Measurements from ENCODE around the gene PMCH. TPM values are rescaled to one million over a fixed set of nuclear protein-coding genes. Genes with fewer than 3 reads are reported as not detected.
"Not testable (repeated sequence)": the region's sequence is repeated elsewhere in the genome, so short reads cannot be mapped to it uniquely, and the experiment has no call there.

Gene PMCH
- total RNA-seq, 1 donor from 2014 or later: not detected

DNA sequence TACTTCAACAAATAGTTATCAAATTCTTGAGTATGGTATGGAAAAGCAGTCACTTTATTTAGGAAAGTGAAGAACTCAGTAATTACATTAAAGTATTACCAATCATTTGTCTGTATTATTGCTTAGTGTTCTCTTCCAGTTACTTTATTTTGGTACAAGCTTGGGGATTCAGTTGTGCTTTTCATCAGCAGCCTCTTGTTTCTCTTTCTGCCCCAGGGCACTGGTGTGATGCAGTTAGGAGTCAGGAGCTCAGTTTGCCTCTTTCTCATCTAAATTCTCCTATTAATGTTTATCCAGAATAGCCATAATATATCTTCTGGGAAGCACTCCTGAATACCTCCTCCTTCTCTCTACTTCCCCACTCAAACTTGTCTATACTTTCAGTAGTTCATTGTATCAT lies 25.7 kb downstream of the PMCH start:
- ATAC-seq (ENCODE audit: low read depth) (no peak), DNase-seq (no peak)
- Mint-ChIP-seq H3K36me3 (ENCODE audit: low read depth) (no peaks in the 10 kb centered on the region), H3K9me3 (no peaks in the 10 kb centered on the region), H3K4me3 (no peak overlapping the region), H3K27ac (no peak overlapping the region), H3K4me1 (no peaks in the 10 kb centered on the region), H3K27me3 (no peaks in the 10 kb centered on the region)
- POLR2A ChIA-PET: no interaction called here
- TF ChIP-seq, protein P1, sequence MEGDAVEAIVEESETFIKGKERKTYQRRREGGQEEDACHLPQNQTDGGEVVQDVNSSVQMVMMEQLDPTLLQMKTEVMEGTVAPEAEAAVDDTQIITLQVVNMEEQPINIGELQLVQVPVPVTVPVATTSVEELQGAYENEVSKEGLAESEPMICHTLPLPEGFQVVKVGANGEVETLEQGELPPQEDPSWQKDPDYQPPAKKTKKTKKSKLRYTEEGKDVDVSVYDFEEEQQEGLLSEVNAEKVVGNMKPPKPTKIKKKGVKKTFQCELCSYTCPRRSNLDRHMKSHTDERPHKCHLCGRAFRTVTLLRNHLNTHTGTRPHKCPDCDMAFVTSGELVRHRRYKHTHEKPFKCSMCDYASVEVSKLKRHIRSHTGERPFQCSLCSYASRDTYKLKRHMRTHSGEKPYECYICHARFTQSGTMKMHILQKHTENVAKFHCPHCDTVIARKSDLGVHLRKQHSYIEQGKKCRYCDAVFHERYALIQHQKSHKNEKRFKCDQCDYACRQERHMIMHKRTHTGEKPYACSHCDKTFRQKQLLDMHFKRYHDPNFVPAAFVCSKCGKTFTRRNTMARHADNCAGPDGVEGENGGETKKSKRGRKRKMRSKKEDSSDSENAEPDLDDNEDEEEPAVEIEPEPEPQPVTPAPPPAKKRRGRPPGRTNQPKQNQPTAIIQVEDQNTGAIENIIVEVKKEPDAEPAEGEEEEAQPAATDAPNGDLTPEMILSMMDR (IDR thresholded peaks at IDR 0.05): no peak
- CTCF ChIA-PET: no interaction called here
- intact Hi-C loops (cut with micrococcal nuclease): loop anchor here (2.0 to 5.0 kb wide), 2 partner anchors 235 to 531 kb away; no protein-coding TSS in a partner anchor

DNA sequence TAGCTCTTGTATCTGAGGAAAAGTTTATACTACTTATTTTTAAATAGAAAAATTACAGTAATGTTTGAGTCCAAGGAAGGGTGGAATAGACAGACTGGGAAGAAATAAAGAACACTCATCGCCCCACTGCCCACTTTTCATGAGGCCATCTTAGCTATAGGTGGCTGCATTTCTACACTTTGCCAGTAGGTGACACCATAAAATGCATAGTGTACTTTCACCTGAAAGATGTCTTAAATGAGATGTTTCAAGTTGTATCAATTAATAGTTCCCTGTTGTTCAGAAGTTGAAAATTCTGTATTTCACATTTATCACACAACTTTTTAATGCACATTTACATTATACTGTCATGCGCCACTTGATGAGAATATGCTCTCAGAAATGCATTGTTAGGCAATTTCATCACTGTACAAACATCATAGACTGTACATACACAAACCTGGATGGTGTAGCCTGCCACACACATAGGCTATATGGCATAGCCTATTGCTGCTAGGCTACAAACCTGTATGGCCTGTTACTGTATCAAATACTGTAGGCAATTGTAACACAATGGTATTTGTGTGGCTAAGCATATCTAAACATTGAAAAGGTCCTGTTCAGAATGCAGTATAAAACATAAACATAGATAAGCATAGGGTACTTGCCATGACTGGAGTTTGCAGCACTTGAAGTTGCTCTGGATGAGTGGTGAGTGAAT lies 27.6 kb downstream of the PMCH start:
- ChIA-PET POLR2A (no interaction called here), CTCF (interaction anchor here (0.7 to 1.8 kb wide), 7 partner anchors 8 to 599 kb away, joined by 3 to 14 read pairs (median 3); no protein-coding TSS in a partner anchor)
- Mint-ChIP-seq H3K27ac (no peak overlapping the region), H3K4me3 (no peak overlapping the region), H3K9me3 (no peaks in the 10 kb centered on the region), H3K36me3 (ENCODE audit: low read depth) (no peaks in the 10 kb centered on the region), H3K4me1 (no peaks in the 10 kb centered on the region), H3K27me3 (no peaks in the 10 kb centered on the region)
- TF ChIP-seq, protein P1 (IDR thresholded peaks at IDR 0.05): no peak
- intact Hi-C loops (cut with micrococcal nuclease): loop anchor here (1.0 to 5.0 kb wide), 5 partner anchors 233 to 599 kb away; no protein-coding TSS in a partner anchor
- DNase-seq (no peak), ATAC-seq (ENCODE audit: low read depth) (peak; percentile 54)

DNA sequence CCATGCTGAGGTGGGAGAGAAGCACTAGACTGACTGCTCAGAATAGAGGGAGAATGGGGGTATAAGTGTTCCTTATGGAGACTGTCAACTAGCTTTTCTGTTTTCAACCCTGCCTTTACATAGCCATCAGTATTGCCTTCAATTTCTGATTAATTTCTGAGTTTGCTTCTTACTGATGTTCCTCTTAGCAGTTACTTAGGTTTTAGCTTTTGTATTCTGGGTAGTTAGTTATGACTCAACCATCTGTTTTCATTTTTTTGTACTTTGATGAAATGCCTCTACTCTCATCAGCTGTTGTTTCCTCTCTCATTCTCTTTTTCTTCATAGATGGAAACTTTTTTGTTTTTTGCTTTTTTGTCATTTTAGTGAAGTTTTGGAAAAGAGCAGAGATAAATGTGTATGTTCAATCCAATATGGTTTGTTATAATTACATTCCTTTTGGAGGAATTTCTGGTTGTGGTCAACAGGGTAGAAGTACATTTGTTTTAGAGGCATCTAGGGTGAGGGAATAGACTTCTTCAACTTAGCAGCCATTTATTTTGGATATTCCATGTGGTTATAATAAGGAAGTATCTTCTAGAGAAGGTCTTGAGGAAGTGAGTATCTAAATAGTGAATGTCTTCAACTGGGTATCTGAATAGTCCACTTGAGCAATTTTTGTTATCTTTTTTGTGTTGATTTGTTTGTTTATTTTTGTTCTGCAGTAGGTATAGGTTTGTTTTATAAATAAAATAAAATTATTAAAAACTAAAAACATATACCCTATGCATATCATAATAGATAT lies 29.6 kb downstream of the PMCH start:
- no peaks in the 10 kb centered on the region for H3K36me3 Mint-ChIP-seq (ENCODE audit: low read depth)
- no peak overlapping the region for H3K4me3 Mint-ChIP-seq
- intact Hi-C loops (cut with micrococcal nuclease): no loop called here
- TF ChIP-seq, protein P1 (IDR thresholded peaks at IDR 0.05): no peak
- CTCF ChIA-PET: interaction anchor here (1.3 kb wide), 1 partner anchor 316 kb away, joined by 3 read pairs; no protein-coding TSS in a partner anchor
- POLR2A ChIA-PET: no interaction called here
- H3K27me3 Mint-ChIP-seq: no peaks in the 10 kb centered on the region
- no peak overlapping the region for H3K27ac Mint-ChIP-seq
- no peaks in the 10 kb centered on the region for H3K9me3 Mint-ChIP-seq
- no peak for DNase-seq
- H3K4me1 Mint-ChIP-seq: no peaks in the 10 kb centered on the region
- ATAC-seq (ENCODE audit: low read depth): no peak

DNA sequence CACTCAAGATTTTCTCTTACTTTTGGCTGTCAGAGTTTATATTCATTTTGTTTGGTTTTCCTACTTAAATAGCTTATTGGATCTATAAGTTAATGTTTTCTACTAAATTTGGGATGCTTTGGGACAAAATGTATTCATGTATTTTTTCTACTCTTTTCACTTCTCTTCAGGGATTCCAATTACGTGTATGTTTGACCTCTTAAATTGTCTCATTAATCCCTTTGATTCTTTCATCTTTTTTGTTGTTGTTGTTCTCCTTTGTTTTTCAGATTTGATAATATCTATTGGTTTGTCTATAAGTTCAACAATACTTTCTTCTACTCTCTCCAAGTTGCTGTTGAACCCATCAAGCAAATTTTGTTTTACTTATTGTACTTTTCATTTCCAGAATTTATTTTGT lies 34.2 kb downstream of the PMCH start:
- no peak for DNase-seq
- TF ChIP-seq, protein P1 (IDR thresholded peaks at IDR 0.05): no peak
- intact Hi-C loops (cut with micrococcal nuclease): no loop called here
- ChIA-PET CTCF (no interaction called here), POLR2A (no interaction called here)
- ATAC-seq (ENCODE audit: low read depth): no peak
- Mint-ChIP-seq H3K4me1 (no peaks in the 10 kb centered on the region), H3K4me3 (no peak overlapping the region), H3K27me3 (no peaks in the 10 kb centered on the region), H3K27ac (no peak overlapping the region), H3K9me3 (no peaks in the 10 kb centered on the region), H3K36me3 (ENCODE audit: low read depth) (no peaks in the 10 kb centered on the region)

DNA sequence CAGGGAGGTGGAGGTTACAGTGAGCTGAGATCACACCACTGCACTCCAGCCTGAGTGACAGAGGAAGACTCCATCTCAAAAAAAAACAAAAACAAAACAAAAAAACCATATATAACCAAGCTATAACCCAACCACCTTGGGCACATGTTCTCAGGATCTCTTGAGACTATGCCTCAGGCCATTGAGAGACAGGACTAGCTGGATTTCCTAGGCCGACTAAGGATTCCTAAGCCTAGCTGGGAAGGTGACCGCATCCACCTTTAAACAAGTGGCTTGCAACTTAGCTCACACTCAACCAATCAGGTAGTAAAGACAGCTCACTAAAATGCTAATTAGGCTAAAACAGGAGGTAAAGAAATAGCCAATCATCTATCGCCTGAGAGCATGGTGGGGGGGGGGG lies 42.4 kb downstream of the PMCH start:
- H3K9me3 Mint-ChIP-seq; DNase-seq; ATAC-seq (ENCODE audit: low read depth); H3K27me3 Mint-ChIP-seq; H3K36me3 Mint-ChIP-seq (ENCODE audit: low read depth); CTCF ChIA-PET; H3K4me3 Mint-ChIP-seq; H3K27ac Mint-ChIP-seq; intact Hi-C loops (cut with micrococcal nuclease); H3K4me1 Mint-ChIP-seq: not testable (repeated sequence)
- POLR2A ChIA-PET: interaction anchor here (0.6 kb wide), 1 partner anchor 272 kb away, joined by 5 read pairs; no protein-coding TSS in a partner anchor

DNA sequence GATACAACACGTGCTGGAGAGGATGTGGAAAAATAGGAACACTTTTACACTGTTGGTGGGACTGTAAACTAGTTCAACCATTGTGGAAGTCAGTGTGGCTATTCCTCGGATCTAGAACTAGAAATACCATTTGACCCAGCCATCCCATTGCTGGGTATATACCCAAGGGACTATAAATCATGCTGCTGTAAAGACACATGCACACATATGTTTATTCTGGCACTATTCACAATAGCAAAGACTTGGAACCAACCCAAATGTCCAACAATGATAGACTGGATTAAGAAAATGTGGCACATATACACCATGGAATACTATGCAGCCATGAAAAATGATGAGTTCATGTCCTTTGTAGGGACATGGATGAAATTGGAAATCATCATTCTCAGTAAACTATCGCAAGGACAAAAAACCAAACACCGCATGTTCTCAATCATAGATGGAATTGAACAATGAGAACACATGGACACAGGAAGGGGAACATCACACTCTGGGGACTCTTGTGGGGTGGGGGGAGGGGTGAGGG lies 50.5 kb downstream of the PMCH start:
- CTCF ChIA-PET; intact Hi-C loops (cut with micrococcal nuclease): not testable (repeated sequence)

More for the DNA sequence above, 50.5 kb downstream of the PMCH start:
- H3K9me3 Mint-ChIP-seq; H3K4me3 Mint-ChIP-seq; H3K4me1 Mint-ChIP-seq; H3K27me3 Mint-ChIP-seq; ATAC-seq (ENCODE audit: low read depth); DNase-seq; H3K36me3 Mint-ChIP-seq (ENCODE audit: low read depth); H3K27ac Mint-ChIP-seq; POLR2A ChIA-PET: not testable (repeated sequence)

Measured in activated B cell treated with CpG ODN at 0.5 μM for 24 hours (primary cell).